SK-N-SH (cell line): ENCODE data around the gene PTPMT1. TPM values are rescaled to one million over a fixed set of nuclear protein-coding genes. Genes with fewer than 3 reads are reported as not detected.

ENCODE experiments used
- CTCF ChIA-PET: fragments of 300-600, 350-600 bp; formaldehyde crosslinking; extraction: SDS; loops from one replicate; lab custom pipeline; 2021; lab: Yijun Ruan, JAX
- POLR2A ChIA-PET: fragments of 350-600 bp; sonication (Branson Sonifier 250); formaldehyde crosslinking; extraction: SDS; loops from one replicate; lab custom pipeline; 2020; ENCODE audit warnings: antibody characterized with exemption, inconsistent platforms; lab: Yijun Ruan, JAX
- DNase-seq: peaks from one replicate; pipeline ENCODE4 v3.0.0; 2012
- H2AFZ ChIP-seq: fragments of 200-600 bp; sonication (generic); 2 replicates; pipeline ENCODE4 v1.8.1; 2016; ENCODE audit warnings: antibody characterized with exemption, mild to moderate bottlenecking, low read depth
- H3F3A ChIP-seq: fragments of 200-600 bp; sonication (generic); replicated peaks from 2 replicates; pipeline ENCODE3; 2016; ENCODE audit warnings: antibody characterized with exemption, mild to moderate bottlenecking; ENCODE audit not compliant: insufficient read depth
- H3K27ac ChIP-seq, 2 experiments: fragments of 200-500 bp in 1 of 2; fragments of 200-600 bp in 1 of 2; sonication (Bioruptor generic) in 1 of 2; sonication (generic), shearing (Covaris generic) in 1 of 2; 2 replicates each; pipeline versions ENCODE4 v1.5.1 to v1.6.1; 2014 to 2016; ENCODE audit warnings: low read depth in 2 of 2, inconsistent platforms in 1 of 2, low read length in 1 of 2, mild to moderate bottlenecking in 1 of 2, mixed read lengths in 1 of 2
- H3K27me3 ChIP-seq: fragments of 200-600 bp; sonication (generic), shearing (Covaris generic); 2 replicates; pipeline ENCODE4 v1.6.1; 2016; ENCODE audit warnings: mixed run types; ENCODE audit not compliant: insufficient read depth
- H3K36me3 ChIP-seq, 2 experiments: fragments of 200-500 bp in 1 of 2; fragments of 200-600 bp in 1 of 2; sonication (Bioruptor generic) in 1 of 2; sonication (generic) in 1 of 2; replicated peaks in 1 of 2; 2 replicates each; pipeline versions ENCODE3 to v1.5.1; 2014 to 2016; ENCODE audit warnings: low read length in 1 of 2, mild to moderate bottlenecking in 1 of 2; ENCODE audit not compliant: insufficient read depth in 2 of 2, control insufficient read depth in 1 of 2
- H3K4me1 ChIP-seq, 2 experiments: fragments of 200-500 bp in 1 of 2; fragments of 200-600 bp in 1 of 2; sonication (Bioruptor generic) in 1 of 2; sonication (generic), shearing (Covaris generic) in 1 of 2; 2 replicates each; pipeline versions ENCODE4 v1.5.1 to v1.6.1; 2014 to 2016; ENCODE audit warnings: low read depth in 1 of 2, low read length in 1 of 2, mixed run types in 1 of 2; ENCODE audit not compliant: insufficient read depth in 2 of 2, control insufficient read depth in 1 of 2
- H3K4me2 ChIP-seq: fragments of 200-600 bp; sonication (generic), shearing (Covaris generic); 2 replicates; pipeline ENCODE4 v1.6.1; 2017; ENCODE audit warnings: mixed run types
- H3K4me3 ChIP-seq, 2 experiments: fragments of 200-500 bp in 1 of 2; fragments of 200-600 bp in 1 of 2; sonication (Bioruptor generic) in 1 of 2; sonication (generic), shearing (Covaris generic) in 1 of 2; 2 replicates each; pipeline versions ENCODE4 v1.5.1 to v1.8.1; 2014 to 2016; ENCODE audit warnings: low read depth in 2 of 2, inconsistent platforms in 1 of 2, low read length in 1 of 2, mild to moderate bottlenecking in 1 of 2, mixed read lengths in 1 of 2, moderate library complexity in 1 of 2
- H3K79me2 ChIP-seq: fragments of 200-600 bp; sonication (generic); 2 replicates; pipeline ENCODE4 v1.8.1; 2017; ENCODE audit warnings: mild to moderate bottlenecking; ENCODE audit not compliant: insufficient read depth
- H3K9ac ChIP-seq: fragments of 200-600 bp; sonication (generic); 2 replicates; pipeline ENCODE4 v1.6.1; 2017; ENCODE audit warnings: mixed run types
- H3K9me2 ChIP-seq: fragments of 200-600 bp; sonication (generic); 2 replicates; pipeline ENCODE4 v1.6.1; 2017; ENCODE audit warnings: mixed run types
- H3K9me3 ChIP-seq: fragments of 200-600 bp; sonication (generic); 2 replicates; pipeline ENCODE4 v1.6.1; 2017; ENCODE audit warnings: mixed run types, mild to moderate bottlenecking, moderate library complexity
- H4K20me1 ChIP-seq: fragments of 200-600 bp; sonication (generic); 2 replicates; pipeline ENCODE4 v1.6.1; 2017; ENCODE audit warnings: mild to moderate bottlenecking, mixed run types; ENCODE audit not compliant: insufficient read depth
- CHD2 ChIP-seq: fragments of 150-350 bp; IDR thresholded peaks from 2 replicates; pipeline ENCODE4 v1.6.1; 2018; ENCODE audit warnings: low read length; ENCODE audit not compliant: partially characterized antibody
- EP300 ChIP-seq, 2 experiments: IDR thresholded peaks; 2 replicates each; pipeline versions ENCODE4 v1.4.0 to v1.6.1; 2012; ENCODE audit warnings: borderline replicate concordance in 1 of 2, low read depth in 1 of 2, low read length in 1 of 2
- FOXJ3 ChIP-seq: sonication (generic); formaldehyde crosslinking; IDR thresholded peaks from 2 replicates; pipeline ENCODE4 v1.5.1; 2020; ENCODE audit warnings: mild to moderate bottlenecking, missing genetic modification reagents
- FOXM1 ChIP-seq: IDR thresholded peaks from 2 replicates; pipeline ENCODE4 v1.4.0; 2012; ENCODE audit warnings: low read depth, mild to moderate bottlenecking
- GABPA ChIP-seq: IDR thresholded peaks from 2 replicates; pipeline ENCODE4 v1.4.0; 2012; ENCODE audit warnings: low read depth, mild to moderate bottlenecking
- MXI1 ChIP-seq: IDR thresholded peaks from 2 replicates; pipeline ENCODE4 v1.6.1; 2012; ENCODE audit warnings: mild to moderate bottlenecking, low read depth, low read length, improper control_type of control experiment
- NRF1 ChIP-seq: IDR thresholded peaks from 2 replicates; pipeline ENCODE4 v1.6.1; 2012; ENCODE audit warnings: low read depth, mild to moderate bottlenecking, low read length
- POLR2AphosphoS5 ChIP-seq: IDR thresholded peaks from 2 replicates; pipeline ENCODE4 v1.6.1; 2012; ENCODE audit warnings: low read depth, low read length
- RAD21 ChIP-seq: IDR thresholded peaks from 2 replicates; pipeline ENCODE4 v1.6.1; 2012; ENCODE audit warnings: mild to moderate bottlenecking, low read length
- SIN3A ChIP-seq: IDR thresholded peaks from 2 replicates; pipeline ENCODE4 v1.6.1; 2012; ENCODE audit warnings: low read depth, mild to moderate bottlenecking, low read length, moderate library complexity, borderline replicate concordance
- TAF1 ChIP-seq: IDR thresholded peaks from 2 replicates; pipeline ENCODE4 v1.6.1; 2012; ENCODE audit warnings: low read depth, mild to moderate bottlenecking, low read length, moderate library complexity, borderline replicate concordance
- TCF12 ChIP-seq: IDR thresholded peaks from 2 replicates; pipeline ENCODE4 v1.4.0; 2012
- TEAD4 ChIP-seq: IDR thresholded peaks from 2 replicates; pipeline ENCODE4 v1.4.0; 2012; ENCODE audit warnings: mild to moderate bottlenecking, borderline replicate concordance; ENCODE audit not compliant: insufficient read depth
- YY1 ChIP-seq: IDR thresholded peaks from 2 replicates; pipeline ENCODE4 v1.4.0; 2012; ENCODE audit warnings: low read depth, mild to moderate bottlenecking
- WGBS: methylation state at CpG from one replicate; pipeline ENCODE4 v1.1.6; 2017; ENCODE audit warnings: low lambda C conversion rate; 5-methylcytosine and 5-hydroxymethylcytosine counted together
- polyA plus RNA-seq, 3 experiments: library from polyadenylated mRNA; depleted of rRNA; stranded (reverse); fragments of >200 nt; gene quantifications; 2 replicates each; pipeline ENCODE4 v1.2.3, GENCODE V29; 2012
- TF ChIP-seq, protein P1 (sequence below): fragments of 200-600 bp; sonication (generic); IDR thresholded peaks from 2 replicates; pipeline ENCODE4 v1.6.1; 2017; ENCODE audit warnings: antibody characterized with exemption, mild to moderate bottlenecking, moderate library complexity
- TF ChIP-seq, protein P2 (sequence below): IDR thresholded peaks from 2 replicates; pipeline ENCODE4 v1.6.1; 2012; ENCODE audit warnings: mild to moderate bottlenecking, low read depth, low read length, moderate library complexity
- TF ChIP-seq, protein P3 (sequence below): IDR thresholded peaks from 2 replicates; pipeline ENCODE4 v1.4.0; 2012; ENCODE audit warnings: low read depth, borderline replicate concordance
- TF ChIP-seq, protein P4 (sequence below): IDR thresholded peaks from 2 replicates; pipeline ENCODE4 v1.4.0; 2012; ENCODE audit warnings: low read depth
- TF ChIP-seq, protein P5 (sequence below): IDR thresholded peaks from 2 replicates; pipeline ENCODE4; 2012

The PTPMT1 gene
- polyA plus RNA-seq, 1 of the 3 experiments (the other 2 are of a cell fraction) = 64.4 TPM

DNA sequence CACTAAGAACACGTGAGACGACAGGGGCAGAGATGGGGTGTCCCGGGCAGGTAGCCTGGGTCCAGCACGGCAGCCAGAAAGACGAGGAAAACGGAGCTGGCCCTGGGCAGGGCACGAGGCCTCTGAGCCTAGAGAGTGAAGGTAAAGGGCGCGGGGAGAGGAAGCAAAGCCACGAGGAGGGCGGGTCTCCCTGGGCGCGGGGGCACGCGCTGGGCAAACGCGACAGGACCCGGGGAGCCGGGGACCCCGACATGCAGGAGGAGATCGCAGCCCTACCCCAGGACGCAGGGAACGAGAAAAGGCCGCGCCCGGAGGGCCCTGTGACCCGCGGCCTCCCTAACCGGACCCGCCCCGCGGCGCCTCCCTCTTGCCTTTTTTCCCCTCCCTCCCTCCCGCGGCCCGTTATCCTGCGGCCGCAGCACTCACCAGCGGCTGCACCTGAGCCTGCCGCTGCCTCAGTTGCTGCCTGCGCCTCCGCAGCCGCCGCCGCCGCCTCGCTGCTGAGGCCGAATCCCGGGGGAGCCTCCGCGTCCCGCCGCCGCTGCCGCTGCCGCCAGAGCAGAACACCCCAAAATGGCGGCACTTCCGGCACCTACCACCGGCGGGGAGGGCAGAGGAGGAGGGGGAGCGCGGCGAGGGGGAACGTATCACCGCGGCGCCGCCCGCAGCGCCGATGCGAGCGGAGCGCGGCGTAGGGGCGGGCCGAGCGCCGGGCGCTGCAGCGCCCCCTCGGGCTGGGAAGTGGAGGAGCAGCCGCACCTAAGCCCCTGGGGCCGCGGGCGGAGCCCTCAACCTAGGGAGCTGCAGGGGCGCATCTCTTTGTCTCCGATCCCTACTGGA is 12.6 kb upstream of the PTPMT1 start, which contains the start of gene CELF1:
Gene CELF1, minus strand, starts transcription at position 567 of the 840 bp plus-strand sequence. CDS start 53,609 bp downstream, outside the sequence.
- Histone ChIP-seq H3K9me2 (no peaks in the 10 kb centered on the region), H3F3A (peaks cover 16% of the 10 kb centered on the region), H3K4me2 (peak within 1 kb of the TSS; percentile 84), H3K4me3 (peak within 1 kb of the TSS; percentile 63 to 88), H3K79me2 (peaks cover 54% of the 10 kb centered on the region), H2AFZ (peak within 1 kb of the TSS; percentile 92), H3K27ac (peak within 1 kb of the TSS; percentile 84 to 87), H3K9ac (peak within 1 kb of the TSS; percentile 94), H3K9me3 (no peaks in the 10 kb centered on the region), H4K20me1 (peaks cover 41% of the 10 kb centered on the region), H3K4me1 (peaks cover 3 to 24% of the 10 kb centered on the region in 2 experiments; a peak in 2 of 4 replicates), H3K27me3 (no peaks in the 10 kb centered on the region), H3K36me3 (peaks cover 2 to 20% of the 10 kb centered on the region in 2 experiments)
- ChIA-PET POLR2A (interaction anchor here (0.5 to 1.1 kb wide), 5 partner anchors 12 to 338 kb away, joined by 3 to 8 read pairs (median 3); partner anchors contain the start of genes DDB2, NUP160 and PTPMT1), CTCF (interaction anchor here (0.6 to 2.6 kb wide), 23 partner anchors 9 to 1134 kb away, joined by 3 to 21 read pairs (median 4); partner anchors contain the start of genes KBTBD4, NDUFS3 and PTPMT1)
- TF ChIP-seq, protein P1, sequence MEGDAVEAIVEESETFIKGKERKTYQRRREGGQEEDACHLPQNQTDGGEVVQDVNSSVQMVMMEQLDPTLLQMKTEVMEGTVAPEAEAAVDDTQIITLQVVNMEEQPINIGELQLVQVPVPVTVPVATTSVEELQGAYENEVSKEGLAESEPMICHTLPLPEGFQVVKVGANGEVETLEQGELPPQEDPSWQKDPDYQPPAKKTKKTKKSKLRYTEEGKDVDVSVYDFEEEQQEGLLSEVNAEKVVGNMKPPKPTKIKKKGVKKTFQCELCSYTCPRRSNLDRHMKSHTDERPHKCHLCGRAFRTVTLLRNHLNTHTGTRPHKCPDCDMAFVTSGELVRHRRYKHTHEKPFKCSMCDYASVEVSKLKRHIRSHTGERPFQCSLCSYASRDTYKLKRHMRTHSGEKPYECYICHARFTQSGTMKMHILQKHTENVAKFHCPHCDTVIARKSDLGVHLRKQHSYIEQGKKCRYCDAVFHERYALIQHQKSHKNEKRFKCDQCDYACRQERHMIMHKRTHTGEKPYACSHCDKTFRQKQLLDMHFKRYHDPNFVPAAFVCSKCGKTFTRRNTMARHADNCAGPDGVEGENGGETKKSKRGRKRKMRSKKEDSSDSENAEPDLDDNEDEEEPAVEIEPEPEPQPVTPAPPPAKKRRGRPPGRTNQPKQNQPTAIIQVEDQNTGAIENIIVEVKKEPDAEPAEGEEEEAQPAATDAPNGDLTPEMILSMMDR = peak; percentile 81
- TF ChIP-seq TCF12 (peak; percentile 5; the same call in 1 of the 2 replicates), EP300 (IDR thresholded peaks at IDR 0.05; ENCODE audit: borderline replicate concordance in 1 of 2, low read depth in 1 of 2, low read length in 1 of 2) (0 out of 4 replicates have a peak, but pooled peaks of 1 of the 2 experiments have one; percentile 3), TAF1 (peak; percentile 71), FOXJ3 (CRISPR knock-in tag) (no peak), MXI1 (peak; percentile 86), FOXM1 (no peak), NRF1 (peak; percentile 33; the same call in 1 of the 2 replicates), CHD2 (peak; percentile 56), POLR2AphosphoS5 (peak; percentile 79; the same call in 1 of the 2 replicates), SIN3A (peak; percentile 55; the same call in 1 of the 2 replicates), RAD21 (peak; percentile 24; the same call in 1 of the 2 replicates), GABPA (peak; percentile 77), YY1 (peak; percentile 94), TEAD4 (0 out of 2 replicates have a peak, but pooled peaks have one; percentile 30)
- TF ChIP-seq, protein P2, sequence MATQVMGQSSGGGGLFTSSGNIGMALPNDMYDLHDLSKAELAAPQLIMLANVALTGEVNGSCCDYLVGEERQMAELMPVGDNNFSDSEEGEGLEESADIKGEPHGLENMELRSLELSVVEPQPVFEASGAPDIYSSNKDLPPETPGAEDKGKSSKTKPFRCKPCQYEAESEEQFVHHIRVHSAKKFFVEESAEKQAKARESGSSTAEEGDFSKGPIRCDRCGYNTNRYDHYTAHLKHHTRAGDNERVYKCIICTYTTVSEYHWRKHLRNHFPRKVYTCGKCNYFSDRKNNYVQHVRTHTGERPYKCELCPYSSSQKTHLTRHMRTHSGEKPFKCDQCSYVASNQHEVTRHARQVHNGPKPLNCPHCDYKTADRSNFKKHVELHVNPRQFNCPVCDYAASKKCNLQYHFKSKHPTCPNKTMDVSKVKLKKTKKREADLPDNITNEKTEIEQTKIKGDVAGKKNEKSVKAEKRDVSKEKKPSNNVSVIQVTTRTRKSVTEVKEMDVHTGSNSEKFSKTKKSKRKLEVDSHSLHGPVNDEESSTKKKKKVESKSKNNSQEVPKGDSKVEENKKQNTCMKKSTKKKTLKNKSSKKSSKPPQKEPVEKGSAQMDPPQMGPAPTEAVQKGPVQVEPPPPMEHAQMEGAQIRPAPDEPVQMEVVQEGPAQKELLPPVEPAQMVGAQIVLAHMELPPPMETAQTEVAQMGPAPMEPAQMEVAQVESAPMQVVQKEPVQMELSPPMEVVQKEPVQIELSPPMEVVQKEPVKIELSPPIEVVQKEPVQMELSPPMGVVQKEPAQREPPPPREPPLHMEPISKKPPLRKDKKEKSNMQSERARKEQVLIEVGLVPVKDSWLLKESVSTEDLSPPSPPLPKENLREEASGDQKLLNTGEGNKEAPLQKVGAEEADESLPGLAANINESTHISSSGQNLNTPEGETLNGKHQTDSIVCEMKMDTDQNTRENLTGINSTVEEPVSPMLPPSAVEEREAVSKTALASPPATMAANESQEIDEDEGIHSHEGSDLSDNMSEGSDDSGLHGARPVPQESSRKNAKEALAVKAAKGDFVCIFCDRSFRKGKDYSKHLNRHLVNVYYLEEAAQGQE = no peak
- TF ChIP-seq, protein P3, sequence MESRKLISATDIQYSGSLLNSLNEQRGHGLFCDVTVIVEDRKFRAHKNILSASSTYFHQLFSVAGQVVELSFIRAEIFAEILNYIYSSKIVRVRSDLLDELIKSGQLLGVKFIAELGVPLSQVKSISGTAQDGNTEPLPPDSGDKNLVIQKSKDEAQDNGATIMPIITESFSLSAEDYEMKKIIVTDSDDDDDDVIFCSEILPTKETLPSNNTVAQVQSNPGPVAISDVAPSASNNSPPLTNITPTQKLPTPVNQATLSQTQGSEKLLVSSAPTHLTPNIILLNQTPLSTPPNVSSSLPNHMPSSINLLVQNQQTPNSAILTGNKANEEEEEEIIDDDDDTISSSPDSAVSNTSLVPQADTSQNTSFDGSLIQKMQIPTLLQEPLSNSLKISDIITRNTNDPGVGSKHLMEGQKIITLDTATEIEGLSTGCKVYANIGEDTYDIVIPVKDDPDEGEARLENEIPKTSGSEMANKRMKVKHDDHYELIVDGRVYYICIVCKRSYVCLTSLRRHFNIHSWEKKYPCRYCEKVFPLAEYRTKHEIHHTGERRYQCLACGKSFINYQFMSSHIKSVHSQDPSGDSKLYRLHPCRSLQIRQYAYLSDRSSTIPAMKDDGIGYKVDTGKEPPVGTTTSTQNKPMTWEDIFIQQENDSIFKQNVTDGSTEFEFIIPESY = no peak
- TF ChIP-seq, protein P4, sequence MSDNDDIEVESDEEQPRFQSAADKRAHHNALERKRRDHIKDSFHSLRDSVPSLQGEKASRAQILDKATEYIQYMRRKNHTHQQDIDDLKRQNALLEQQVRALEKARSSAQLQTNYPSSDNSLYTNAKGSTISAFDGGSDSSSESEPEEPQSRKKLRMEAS = peak; percentile 85
- TF ChIP-seq, protein P5, sequence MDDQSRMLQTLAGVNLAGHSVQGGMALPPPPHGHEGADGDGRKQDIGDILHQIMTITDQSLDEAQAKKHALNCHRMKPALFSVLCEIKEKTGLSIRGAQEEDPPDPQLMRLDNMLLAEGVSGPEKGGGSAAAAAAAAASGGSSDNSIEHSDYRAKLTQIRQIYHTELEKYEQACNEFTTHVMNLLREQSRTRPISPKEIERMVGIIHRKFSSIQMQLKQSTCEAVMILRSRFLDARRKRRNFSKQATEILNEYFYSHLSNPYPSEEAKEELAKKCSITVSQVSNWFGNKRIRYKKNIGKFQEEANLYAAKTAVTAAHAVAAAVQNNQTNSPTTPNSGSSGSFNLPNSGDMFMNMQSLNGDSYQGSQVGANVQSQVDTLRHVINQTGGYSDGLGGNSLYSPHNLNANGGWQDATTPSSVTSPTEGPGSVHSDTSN = no peak
- WGBS = 2% methylated on average over 21 of the region's 89 CpGs
- DNase-seq = peak; percentile 95
